Measurements from ENCODE around the gene HBE1. TPM values are rescaled to one million over a fixed set of nuclear protein-coding genes. Genes with fewer than 3 reads are reported as not detected.

The HBE1 gene
- total RNA-seq, 1 donor from 2014 or later = not detected

DNA sequence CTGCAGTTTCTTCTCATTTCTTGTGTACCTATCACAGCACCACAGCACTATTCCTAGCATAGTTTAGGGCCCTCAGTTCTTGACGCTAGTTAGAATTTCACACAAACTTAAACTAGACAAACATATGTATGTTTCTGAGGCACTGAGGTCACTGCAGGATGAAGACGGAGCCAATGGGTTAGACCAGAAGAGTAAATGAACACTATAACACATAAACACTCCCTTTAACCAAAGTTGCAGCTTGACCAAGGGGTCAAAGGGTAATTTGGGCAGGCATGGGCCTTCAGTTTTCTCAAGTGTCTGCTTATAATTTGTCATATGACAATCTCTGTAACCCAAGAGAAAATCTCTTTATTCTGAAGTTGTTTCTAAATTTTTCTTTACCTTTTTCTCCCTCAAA lies 12.9 kb upstream of the HBE1 start:
- Mint-ChIP-seq H3K27me3 (ENCODE audit: insufficient read depth, low read depth) (no peaks in the 10 kb centered on the region), H3K9me3 (no peaks in the 10 kb centered on the region), H3K36me3 (no peaks in the 10 kb centered on the region), H3K4me3 (no peak overlapping the region), H3K27ac (no peak overlapping the region), H3K4me1 (peaks cover 5% of the 10 kb centered on the region)
- Histone ChIP-seq H3K9me3 (ENCODE audit: low read depth) (no peaks in the 10 kb centered on the region), H3K4me2 (no peak overlapping the region), H3K9ac (no peak overlapping the region), H4K20me1 (ENCODE audit: low read depth) (no peaks in the 10 kb centered on the region), H3K4me1 (no peaks in the 10 kb centered on the region), H3K79me2 (ENCODE audit: low read depth) (no peaks in the 10 kb centered on the region), H3K4me3 (no peak overlapping the region), H3F3A (ENCODE audit: low read depth) (no peaks in the 10 kb centered on the region), H3K36me3 (no peaks in the 10 kb centered on the region), H3K27ac (no peak overlapping the region), H2AFZ (replicated peaks) (no peak overlapping the region), H3K27me3 (no peaks in the 10 kb centered on the region)
- DNase-seq (ENCODE audit: low spot score) = no peak
- no peak for TF ChIP-seq CTCF (IDR thresholded peaks at IDR 0.05)
- no peak for TF ChIP-seq EZH2 (IDR thresholded peaks at IDR 0.05)
- TF ChIP-seq EZH2phosphoT487 (IDR thresholded peaks at IDR 0.05) = no peak

DNA sequence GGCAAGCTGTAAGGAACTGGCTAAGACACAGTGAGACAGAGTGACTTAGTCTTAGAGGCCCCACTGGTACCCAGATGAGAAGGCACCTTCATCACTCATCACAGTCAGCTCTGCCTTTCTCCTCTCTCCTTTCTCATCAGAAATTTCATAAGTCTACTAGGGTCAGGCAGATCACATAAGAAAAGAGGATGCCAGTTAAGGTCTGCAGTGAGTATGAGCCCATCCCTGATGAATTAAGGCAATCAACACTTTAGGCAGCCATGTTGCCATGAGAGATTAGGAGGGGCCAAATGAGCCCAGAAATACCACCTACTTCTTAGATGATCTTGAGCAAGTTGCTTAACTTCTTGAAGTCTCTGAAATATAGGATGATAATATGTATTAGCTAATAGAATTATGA lies 11.9 kb upstream of the HBE1 start:
- Mint-ChIP-seq H3K4me3 (no peak overlapping the region), H3K27ac (no peak overlapping the region), H3K36me3 (no peaks in the 10 kb centered on the region), H3K4me1 (peaks cover 5% of the 10 kb centered on the region), H3K9me3 (no peaks in the 10 kb centered on the region), H3K27me3 (ENCODE audit: insufficient read depth, low read depth) (no peaks in the 10 kb centered on the region)
- Histone ChIP-seq H2AFZ (replicated peaks) (no peak overlapping the region), H3K4me1 (no peaks in the 10 kb centered on the region), H3K4me2 (no peak overlapping the region), H3K36me3 (no peaks in the 10 kb centered on the region), H4K20me1 (ENCODE audit: low read depth) (no peaks in the 10 kb centered on the region), H3K4me3 (no peak overlapping the region), H3K79me2 (ENCODE audit: low read depth) (no peaks in the 10 kb centered on the region), H3K9ac (no peak overlapping the region), H3K27ac (no peak overlapping the region), H3K27me3 (no peaks in the 10 kb centered on the region), H3F3A (ENCODE audit: low read depth) (no peaks in the 10 kb centered on the region), H3K9me3 (ENCODE audit: low read depth) (no peaks in the 10 kb centered on the region)
- TF ChIP-seq CTCF (IDR thresholded peaks at IDR 0.05) = no peak
- no peak for TF ChIP-seq EZH2 (IDR thresholded peaks at IDR 0.05)
- no peak for TF ChIP-seq EZH2phosphoT487 (IDR thresholded peaks at IDR 0.05)
- no peak for DNase-seq (ENCODE audit: low spot score)

DNA sequence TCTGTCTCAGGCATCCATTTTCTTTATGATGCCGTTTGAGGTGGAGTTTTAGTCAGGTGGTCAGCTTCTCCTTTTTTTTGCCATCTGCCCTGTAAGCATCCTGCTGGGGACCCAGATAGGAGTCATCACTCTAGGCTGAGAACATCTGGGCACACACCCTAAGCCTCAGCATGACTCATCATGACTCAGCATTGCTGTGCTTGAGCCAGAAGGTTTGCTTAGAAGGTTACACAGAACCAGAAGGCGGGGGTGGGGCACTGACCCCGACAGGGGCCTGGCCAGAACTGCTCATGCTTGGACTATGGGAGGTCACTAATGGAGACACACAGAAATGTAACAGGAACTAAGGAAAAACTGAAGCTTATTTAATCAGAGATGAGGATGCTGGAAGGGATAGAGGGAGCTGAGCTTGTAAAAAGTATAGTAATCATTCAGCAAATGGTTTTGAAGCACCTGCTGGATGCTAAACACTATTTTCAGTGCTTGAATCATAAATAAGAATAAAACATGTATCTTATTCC lies 10.9 kb upstream of the HBE1 start:
- H2AFZ ChIP-seq (replicated peaks) = no peak overlapping the region
- peak; percentile 39 for DNase-seq (ENCODE audit: low spot score)
- H3F3A ChIP-seq (ENCODE audit: low read depth) = no peaks in the 10 kb centered on the region
- no peak overlapping the region for H3K9ac ChIP-seq
- Mint-ChIP-seq H3K4me1 (peaks cover 5% of the 10 kb centered on the region), H3K36me3 (no peaks in the 10 kb centered on the region), H3K4me3 (no peak overlapping the region), H3K27ac (no peak overlapping the region), H3K27me3 (ENCODE audit: insufficient read depth, low read depth) (no peaks in the 10 kb centered on the region), H3K9me3 (no peaks in the 10 kb centered on the region)
- H3K27ac ChIP-seq = no peak overlapping the region
- no peak overlapping the region for H3K4me2 ChIP-seq
- H4K20me1 ChIP-seq (ENCODE audit: low read depth) = no peaks in the 10 kb centered on the region
- no peaks in the 10 kb centered on the region for H3K79me2 ChIP-seq (ENCODE audit: low read depth)
- no peaks in the 10 kb centered on the region for H3K9me3 ChIP-seq (ENCODE audit: low read depth)
- no peaks in the 10 kb centered on the region for H3K4me1 ChIP-seq
- no peak for TF ChIP-seq EZH2 (IDR thresholded peaks at IDR 0.05)
- TF ChIP-seq EZH2phosphoT487 (IDR thresholded peaks at IDR 0.05) = no peak
- no peak for TF ChIP-seq CTCF (IDR thresholded peaks at IDR 0.05)
- H3K4me3 ChIP-seq = no peak overlapping the region
- H3K36me3 ChIP-seq = no peaks in the 10 kb centered on the region
- no peaks in the 10 kb centered on the region for H3K27me3 ChIP-seq
